ENCODE measurements around the gene PODXL.
A peak's percentile ranks its signal among the peaks of the same experiment; 100 is the strongest.

Gene PODXL

DNA sequence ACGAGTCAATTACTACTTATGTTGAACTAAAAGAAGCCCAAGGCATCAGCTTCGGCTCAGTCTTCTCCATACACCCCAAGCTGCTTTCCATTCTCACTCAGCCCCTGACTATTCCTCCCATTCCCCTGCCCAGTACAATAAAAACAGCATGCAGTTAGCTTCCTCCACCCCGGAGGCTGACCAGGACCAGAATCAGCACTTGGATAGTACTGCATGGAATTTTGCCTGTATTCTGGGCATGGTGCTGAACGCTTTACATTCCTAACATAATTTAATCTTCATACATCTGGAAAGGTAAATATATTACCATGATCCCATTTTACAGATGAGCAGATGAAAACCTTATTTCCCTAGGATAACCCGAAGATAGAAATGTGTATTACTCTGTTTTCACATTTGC, 7.5 kb upstream of the PODXL start:
- DNase-seq (ENCODE audit: low spot score), result peak; percentile 17

DNA sequence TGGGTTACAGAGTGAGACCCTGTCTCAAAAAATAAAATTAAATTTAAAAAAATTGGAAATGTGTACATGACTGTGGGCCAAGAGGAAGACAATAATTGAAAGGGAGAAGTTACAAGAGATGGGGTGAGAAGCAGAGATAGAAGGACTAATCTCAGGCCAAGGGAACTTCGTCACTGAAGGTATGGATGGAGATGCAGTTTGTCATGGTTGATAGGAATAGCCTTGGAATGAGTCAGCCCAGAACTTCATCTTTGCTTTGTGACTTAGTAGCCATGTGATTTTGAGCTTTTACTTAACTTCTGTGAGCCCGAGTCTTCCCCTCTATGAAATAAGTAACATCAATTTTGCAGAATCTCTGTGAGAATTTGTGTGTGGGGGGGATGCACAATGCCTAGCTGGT, 6.5 kb upstream of the PODXL start:
- peak; percentile 51 for DNase-seq (ENCODE audit: low spot score)

DNA sequence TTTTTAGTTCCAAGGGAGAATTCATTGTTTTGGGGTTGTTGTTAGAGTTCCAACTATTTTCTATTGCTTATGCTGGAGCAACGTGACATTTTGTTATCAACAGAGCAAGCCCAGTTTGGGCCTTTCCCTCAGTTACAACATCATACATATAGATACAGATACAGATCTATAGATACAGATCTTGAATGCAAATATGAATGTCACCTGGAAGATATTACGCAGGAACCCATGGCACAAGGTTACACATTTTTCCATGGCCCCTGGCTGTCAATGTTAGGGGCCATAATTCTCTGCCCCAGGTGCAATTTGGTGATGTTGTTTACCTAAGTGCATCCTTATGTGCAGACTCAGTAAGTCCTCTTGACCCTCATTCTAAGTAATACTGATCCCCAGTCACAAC, 3.6 kb upstream of the PODXL start:
- DNase-seq (ENCODE audit: low spot score), result no peak

DNA sequence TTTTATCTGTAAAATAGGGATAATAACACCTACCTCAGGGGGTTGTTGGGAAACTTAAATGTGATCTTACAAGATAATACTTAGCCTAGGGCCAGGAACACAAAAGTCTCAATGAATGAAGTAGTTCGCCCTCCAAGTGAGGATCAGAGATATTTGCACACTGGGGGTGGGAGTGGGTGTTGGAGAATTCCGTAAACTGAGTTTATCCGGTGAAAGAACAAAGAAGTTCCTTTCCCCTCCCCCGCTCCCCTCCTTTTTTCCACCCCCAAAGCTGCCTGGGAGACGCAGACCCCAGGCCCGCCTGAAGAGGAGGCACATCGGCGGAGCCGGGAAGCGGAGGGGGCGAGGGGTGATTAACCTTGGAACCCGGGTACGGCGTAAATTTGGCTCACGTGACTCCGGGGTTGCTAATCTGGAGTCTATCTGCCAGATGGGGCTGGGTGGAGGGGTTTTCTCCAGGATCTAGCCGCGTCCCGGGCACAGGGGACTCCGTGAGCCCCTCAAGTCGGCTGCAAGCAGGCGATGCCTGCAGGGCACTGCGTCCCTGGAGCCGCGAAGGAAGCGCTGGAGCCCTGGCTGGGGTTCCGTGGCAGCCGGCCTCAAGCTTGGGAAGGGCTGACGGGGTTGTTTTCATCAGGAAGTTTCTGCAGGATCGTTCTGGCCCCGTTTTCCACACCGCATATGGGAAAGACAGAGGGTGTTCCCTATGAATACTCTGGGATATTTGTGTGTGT, 1.4 kb upstream of the PODXL start:
- peak; percentile 60 for DNase-seq (ENCODE audit: low spot score)

DNA sequence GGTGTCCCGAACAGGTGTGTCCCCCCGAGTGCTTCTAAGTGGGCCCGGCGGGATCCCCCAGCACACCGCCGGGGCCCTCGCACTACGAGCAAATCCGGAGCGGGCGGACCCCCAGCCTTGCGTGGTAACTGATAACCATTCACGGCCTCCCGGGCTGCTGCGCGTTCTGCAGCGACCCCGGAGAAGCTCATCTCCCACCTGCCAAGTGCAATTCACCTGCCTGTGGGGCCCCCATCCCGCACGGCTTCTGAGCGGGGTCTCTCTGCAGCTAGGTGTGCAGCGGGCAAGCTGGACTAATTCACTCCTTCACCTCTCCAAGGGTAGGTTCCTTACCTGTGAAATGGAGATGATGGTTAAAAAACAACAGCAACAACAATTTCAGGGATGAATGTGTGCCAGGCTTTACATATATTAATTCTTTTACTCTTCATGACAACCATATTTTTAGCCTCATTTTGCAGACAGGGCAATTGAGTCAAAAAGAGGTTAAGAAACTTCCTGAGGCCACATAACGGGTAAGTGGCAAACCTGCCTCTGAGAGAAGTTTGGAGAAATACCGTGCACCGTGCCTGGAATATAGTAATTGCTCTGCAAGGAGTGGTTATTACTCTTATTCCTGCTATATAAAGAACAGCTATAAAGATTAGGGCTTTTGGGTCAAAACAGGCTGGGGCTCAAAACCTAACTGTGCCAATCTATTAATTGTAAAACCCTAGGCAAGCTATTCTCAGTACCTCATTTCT, 652 bp upstream of the PODXL start:
- DNase-seq (ENCODE audit: low spot score), result no peak

DNA sequence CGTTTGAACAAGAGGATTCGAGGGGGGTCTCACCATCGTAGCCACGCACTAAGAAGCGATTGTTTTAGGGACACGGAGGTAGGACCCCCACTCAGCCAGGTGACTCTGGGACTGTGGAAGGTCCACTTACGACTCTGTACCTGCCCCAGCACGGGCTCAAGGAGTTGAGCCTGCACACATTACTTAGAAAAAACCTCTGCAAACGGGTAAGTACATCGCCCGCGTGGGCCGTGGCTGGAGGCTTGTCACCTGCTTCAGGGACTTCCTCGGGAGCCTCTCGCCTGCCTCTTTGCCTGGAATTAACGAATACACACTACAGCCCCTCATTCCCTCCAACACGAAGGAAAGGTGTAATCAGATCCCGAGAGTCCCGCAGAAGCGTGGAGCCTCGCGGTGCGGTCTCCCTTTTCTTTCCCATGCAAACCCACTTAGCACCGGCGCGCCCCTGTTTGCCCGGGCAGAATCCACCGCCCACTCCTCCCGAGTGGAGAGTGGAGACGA, 826 bp downstream of the PODXL start:
- DNase-seq (ENCODE audit: low spot score), result no peak

DNA sequence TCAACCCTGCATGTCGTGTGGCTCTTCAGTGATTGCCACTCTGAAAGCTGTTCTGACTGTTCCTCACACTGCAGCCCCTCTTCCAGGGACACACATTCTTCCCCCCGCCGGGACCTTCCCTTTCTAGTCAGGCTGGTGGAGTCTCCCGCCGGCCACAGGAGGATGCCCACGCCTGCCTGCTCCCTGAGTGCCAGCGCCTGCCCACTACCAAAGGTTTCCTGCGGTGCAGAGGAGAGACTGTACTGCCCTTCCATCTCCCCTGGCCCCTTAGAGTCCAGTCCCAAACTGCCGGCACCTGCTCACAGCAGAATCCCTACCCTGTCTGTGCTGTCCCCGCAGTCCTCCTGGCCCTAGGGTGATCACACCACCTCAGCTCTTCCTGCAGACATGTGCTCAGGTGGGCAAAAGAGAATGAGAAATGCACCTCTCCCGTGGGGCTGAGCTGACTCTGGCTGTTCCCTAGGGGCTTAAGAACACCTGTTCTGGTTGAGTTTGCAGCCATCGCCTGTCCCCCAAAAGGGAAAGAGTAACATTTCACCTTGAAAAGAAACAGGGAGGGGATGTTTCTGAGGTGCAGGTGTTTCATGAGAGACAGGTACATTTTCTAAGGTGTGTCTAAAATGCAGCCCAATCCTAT, 1.4 kb downstream of the PODXL start:
- no peak for DNase-seq (ENCODE audit: low spot score)

DNA sequence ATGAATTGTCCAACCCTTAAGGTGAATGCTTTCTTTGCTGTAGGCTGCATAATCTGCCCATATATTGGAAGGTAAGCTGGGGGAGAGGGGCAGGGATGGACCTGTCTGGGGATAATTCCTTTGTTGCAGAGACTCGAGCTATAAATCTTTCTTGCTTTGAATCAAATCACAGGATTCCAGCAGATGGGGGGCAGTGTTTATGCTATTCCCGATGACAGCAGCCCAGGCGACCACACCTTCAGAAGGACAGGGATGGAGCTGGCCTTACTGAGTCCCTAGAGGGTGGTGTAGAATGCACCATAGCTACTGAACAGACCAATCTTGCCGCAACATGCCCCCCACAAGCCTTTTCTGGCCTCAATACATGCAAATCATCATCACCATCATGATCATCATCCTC, 2.5 kb downstream of the PODXL start:
- DNase-seq (ENCODE audit: low spot score), result peak; percentile 5

DNA sequence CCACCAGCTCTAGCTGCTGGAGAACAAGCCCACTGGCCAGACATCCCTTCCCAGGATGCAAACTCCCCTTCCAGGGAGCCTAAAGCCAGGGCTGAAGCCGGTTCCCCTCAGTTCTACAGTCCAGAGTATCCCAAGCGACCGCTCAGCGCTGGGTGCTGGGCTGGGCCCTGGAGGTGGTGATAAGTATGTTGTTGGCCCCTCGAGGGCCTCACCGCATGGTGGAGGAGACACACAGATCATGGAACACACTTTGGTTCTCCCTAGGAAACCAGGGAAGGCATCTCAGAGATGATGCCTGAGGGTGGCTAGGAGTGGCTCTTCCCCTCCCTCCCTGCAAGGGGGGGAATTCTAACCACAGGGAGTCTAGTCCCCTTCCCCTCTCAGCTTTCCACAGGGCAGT, 4.4 kb downstream of the PODXL start:
- DNase-seq (ENCODE audit: low spot score), result no peak

DNA sequence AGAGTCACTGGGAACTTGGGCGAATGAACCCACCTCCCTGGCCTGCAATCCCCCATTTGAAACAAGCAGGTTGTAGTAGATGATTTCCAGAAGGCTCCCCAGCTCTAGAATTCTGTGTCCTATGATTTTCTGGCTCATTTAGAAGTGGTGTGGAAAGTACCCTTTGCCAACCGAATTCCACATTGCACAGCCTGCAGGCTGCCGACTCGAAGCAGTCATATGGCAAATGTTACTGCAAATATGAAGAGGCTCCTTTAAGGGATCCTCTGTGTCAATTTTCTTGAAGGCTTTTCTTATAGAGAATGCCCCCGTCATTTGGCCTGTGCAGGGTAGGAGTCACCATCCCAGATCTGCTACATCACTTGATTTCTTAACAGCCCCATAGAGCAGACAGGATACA, 5.6 kb downstream of the PODXL start:
- peak; percentile 34 for DNase-seq (ENCODE audit: low spot score)

DNA sequence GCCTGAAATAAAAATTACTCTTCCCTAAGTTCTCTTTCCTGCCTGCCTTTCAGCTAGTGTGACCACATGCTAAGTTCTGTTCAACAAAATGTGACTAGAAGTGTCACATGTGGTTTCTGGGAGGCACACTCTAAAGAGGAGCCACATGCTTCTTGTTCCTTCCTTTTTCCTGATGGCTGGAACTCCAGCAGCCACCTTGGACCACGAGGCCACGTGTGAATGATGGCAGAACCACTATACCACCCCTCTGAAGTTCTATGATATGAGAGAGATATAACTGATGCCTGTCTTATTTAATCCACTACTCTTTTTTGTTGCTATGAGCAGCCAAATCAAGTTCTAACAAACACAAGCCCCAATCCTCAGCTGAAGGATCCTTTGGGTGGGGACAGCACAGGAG, 8.1 kb downstream of the PODXL start:
- DNase-seq (ENCODE audit: low spot score), result no peak

DNA sequence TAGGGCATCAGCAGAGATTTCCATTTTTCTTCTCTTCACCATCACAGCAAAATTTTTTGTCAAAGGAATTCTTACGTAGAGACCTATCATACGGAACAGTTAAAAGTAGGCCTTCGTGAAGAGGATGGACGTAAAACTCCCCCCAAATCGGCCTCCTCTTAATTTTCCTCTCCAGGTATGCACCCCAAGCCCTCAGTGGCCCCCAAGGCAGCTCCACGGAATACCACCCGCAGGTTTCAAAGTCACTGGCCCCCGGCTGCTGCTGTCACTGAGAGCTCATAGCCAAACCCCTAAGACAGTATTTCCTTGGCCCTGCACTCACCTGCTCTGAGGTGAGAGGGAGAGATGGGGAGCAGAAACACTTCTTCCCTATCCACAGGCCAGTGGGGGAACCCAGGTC, 8.8 kb downstream of the PODXL start:
- no peak for DNase-seq (ENCODE audit: low spot score)

DNA sequence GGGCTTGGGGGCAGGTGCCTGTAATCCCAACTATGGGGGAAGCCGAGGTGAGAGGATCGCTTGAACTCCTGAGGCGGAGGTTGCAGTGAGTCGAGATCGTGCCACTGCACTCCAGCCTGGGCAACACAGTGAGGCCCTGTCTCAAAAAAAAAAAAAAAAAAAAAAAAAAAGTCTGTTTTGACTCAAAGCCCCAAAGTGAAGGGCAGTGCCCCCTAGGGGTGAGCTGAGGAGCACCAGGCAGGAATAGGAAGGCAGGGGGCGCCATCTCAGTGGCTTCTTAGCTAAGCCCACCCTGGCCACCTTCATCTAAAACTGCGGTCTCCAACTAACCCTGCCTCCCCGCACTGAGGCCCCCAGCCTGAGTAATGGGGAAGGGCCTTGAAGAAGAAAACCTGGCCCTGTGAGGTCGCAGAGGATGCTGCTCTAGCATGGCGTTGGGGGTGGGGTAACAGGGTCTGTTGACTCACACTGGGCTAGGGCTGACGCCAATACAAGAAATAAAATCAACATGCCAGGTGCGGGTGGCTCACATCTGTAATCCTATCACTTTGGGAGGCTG, 9.8 kb downstream of the PODXL start:
- no peak for DNase-seq (ENCODE audit: low spot score)

DNA sequence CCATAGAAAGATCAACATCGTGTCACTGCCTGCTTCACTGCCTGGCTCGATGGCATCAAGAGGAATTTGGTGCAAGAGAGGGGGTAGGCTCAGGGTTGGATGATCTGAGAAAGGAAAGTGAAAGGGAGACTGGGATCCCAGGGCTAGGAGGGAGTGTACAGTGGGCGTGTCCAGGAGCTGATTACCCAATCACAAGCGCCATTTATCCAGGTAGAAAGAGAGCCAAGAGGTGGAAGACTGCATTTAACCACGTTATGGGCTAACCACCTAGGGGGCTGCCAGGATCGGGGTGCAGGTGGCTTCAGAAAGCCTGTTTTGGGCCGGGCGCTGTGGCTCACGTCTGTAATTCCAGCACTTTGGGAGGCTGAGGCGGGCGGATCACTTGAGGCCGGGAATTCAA, 10.3 kb downstream of the PODXL start:
- DNase-seq (ENCODE audit: low spot score), result no peak

DNA sequence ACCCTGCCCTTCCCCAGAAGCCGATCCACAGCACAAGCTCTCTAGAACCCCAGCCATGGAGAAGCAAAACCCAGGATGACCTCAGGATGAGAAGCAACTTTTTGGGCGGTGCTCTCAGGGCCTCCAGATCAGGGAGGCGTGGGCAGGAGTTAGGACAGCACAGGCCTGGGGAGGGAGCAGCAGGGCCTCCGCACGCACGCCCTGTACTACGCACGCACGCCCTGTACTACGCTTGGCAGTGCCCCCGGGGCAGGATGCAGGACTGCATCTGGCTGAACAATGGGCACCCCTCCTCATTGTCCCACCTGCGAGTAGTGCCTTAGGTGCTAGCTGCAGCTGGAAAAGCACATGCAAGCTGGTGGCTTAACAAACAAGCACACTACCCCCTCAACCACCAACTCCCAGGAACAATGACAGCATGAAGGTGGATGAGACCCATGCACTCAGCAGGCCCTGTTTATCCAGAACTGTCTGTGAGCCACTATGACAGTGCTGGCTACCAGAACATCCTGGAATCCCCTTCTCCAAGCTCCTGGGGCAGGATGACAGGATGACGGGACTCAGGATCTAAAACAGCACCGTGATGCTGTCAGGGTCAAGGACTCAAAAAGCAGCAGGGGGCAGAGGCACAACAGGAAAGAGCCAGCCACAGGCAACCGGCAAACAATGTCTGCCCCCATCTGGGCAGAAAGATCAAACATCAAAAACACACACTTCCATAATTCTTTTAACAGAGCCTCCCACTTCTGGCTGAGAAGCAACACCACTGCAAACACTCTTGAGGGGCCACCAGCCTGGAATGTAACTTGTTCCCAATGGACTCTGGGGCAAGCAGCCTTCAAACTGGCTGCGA, 11.8 kb downstream of the PODXL start:
- peak; percentile 61 for DNase-seq (ENCODE audit: low spot score)

DNA sequence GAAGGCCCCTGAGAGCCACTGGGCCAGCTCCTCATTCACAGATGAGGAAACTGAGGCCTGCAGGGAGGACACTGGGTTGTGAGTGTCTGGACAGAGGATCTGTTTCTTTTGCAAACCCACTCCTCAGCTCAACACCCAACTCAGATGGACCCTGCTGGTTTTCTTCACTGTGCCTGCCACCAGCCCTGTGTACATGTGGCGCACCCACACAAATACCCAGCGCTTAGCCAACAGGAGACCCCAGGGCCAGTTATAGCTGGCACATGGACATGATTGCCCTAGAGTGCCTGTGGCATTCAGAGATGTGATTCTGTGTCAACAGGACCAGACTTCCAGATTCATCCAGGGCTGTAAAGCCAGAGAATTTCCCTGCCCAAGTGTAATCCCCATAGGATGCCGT, 12.4 kb downstream of the PODXL start:
- DNase-seq (ENCODE audit: low spot score), result no peak

DNA sequence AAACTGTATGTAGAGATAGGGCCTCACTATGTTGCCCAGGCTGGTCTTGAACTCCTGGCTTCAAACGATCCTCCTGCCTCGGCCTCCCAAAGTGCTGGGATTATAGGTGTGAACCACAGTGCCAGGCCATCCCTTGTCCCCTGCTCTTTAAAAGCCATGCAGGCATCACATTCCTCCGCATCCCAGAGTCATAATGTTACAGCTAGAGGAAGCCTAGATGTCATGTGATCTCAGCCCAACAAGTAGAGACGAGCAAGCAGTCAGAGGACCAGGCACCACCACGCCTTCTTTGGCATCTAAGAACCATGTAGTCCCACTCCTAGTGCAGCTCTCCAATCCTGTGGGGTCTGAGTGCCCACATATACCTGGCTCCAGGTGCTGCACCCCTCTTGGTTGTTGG, 13.1 kb downstream of the PODXL start:
- DNase-seq (ENCODE audit: low spot score), result no peak

DNA sequence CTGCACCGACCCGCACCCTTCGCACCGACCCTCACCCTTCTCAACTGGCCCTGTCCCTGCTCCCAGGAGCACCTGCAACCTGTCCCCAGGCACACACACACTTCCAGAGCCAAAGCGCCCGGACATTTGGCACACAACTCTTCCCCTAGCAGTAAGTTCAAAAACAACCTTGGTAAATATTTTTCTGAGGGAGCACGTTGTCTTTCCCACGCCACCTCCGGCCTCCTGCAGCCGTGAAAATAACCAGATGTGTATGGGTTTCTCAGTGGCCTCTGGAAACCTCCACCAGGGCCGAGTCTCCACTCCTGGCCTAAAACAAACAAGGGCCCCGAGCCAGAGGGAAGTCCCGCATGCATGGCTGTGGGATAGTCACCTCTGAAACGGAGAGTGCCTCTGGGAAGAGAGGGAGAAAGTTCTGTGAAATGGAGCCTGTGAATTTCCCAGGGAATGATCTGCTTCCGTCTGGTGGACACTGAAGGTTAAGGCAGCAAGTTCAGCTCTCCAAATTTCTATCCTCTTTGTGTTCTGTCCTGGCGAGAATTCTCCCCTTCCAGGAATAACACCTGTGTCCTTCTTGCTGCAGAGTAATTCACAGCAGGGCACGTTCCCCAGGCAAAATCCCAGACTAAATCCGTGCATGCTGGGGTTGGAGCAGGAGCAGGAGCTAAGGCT, 15.8 kb downstream of the PODXL start:
- DNase-seq (ENCODE audit: low spot score), result no peak

DNA sequence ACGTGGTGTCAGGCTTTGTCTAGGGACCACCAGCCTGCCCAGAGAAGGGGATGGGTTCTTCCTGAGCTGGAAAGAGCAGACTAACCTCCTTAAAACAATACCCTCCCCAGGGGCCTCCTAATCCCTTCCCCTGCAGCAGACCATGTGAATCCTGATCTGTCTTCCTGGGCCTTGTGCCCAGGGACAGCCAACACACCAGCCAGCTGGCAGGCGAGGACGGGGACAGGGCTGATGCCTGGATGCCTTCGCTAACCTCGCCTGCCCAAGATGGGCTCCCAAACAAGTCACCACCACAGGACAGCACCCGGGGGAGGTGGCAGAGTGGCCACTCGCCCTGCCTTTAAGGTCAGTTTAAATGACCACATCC, 17.6 kb downstream of the PODXL start:
- DNase-seq (ENCODE audit: low spot score), result peak; percentile 44

DNA sequence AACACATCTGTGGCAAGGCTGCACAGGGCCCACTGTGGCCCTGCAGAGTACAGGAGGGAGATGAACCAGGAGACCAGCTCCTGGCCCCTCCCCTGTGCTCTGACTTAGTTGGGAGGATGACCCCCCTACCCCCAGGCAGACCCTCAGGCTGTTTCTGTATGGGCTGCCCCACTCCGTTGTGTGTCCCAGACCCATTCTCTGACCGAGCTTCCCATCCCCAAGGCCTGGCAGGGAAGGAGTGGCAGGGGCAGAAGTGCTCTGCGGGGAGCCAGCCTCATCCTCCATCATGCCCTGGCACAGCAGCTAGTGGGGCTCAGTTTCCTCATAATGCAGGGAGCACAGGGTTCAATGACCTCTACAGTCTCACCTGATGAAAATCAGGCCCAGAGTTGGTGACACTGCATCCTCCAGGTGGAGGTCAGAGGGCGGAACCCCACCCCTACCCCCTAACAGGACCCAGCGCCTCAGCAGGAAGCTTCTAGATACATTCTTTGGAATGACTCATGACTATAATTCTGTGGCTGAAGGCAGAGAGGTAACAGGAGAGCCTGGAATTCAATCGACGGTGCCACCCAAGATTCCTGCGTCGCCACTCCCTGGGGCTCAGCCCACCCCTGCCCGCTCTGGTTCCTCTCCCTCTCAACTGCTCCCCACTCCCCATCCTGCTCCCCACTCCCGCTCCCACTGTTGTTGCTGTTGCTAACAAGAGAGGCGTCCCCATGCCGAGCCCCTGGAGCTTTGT, 18.2 kb downstream of the PODXL start:
- peak; percentile 53 for DNase-seq (ENCODE audit: low spot score)

DNA sequence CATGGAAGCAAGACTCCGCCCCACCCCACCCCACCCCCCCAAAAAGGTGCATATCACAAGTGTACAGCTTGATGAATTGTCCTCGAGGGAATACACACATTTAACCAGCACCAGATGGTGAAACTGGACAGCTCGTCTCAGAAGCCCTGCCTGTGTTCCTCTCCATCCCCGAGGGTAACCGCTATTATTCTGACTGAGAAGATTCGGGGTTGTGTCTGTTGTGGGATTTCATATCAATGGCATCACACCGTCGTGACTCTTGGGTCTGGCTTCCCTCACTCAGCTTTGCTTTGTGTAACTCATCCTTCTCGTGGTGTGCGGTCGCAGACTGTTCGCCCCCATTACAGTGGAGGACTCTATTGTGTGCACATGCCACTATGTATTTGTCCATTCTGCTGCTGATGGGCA, 18.9 kb downstream of the PODXL start:
- DNase-seq (ENCODE audit: low spot score), result peak; percentile 66
